SKM-1 treated with dmso at 0.1 percent for 144 hours (cell line): ENCODE data around the gene LRRN2.

Source experiments
- DNase-seq: peaks from one replicate; lab custom pipeline; 2025; ENCODE audit not compliant: unreplicated experiment; lab: John Stamatoyannopoulos, UW

The LRRN2 gene

GRCh38 chr1:204712708-204713430, 27.3 kb upstream of the LRRN2 start:
- DNase-seq = no peak

- no peak for DNase-seq
These were observed 26.6 kb upstream of the LRRN2 start for GRCh38 chr1:204711947-204712701.

GRCh38 chr1:204711103-204711946, 25.8 kb upstream of the LRRN2 start:
- no peak for DNase-seq

- DNase-seq = no peak
These were observed 24.7 kb upstream of the LRRN2 start for GRCh38 chr1:204709960-204710912.

- no peak for DNase-seq
These were observed 23.5 kb upstream of the LRRN2 start for GRCh38 chr1:204709021-204709420.

GRCh38 chr1:204706838-204707509, 21.4 kb upstream of the LRRN2 start:
- DNase-seq = no peak

- DNase-seq = no peak
These were observed 20.6 kb upstream of the LRRN2 start for GRCh38 chr1:204705888-204706837.

- DNase-seq = no peak
These were observed 19.9 kb upstream of the LRRN2 start for GRCh38 chr1:204705493-204705811.

- DNase-seq = no peak
These were observed 19.4 kb upstream of the LRRN2 start for GRCh38 chr1:204704794-204705492.

- DNase-seq = no peak
These were observed 18.5 kb upstream of the LRRN2 start for GRCh38 chr1:204703826-204704612.

GRCh38 chr1:204703268-204703664, 17.7 kb upstream of the LRRN2 start:
- DNase-seq = no peak

- no peak for DNase-seq
These were observed 17.2 kb upstream of the LRRN2 start for GRCh38 chr1:204702552-204703267.

GRCh38 chr1:204701229-204701628, 15.7 kb upstream of the LRRN2 start:
- no peak for DNase-seq

GRCh38 chr1:204697893-204698292, 12.4 kb upstream of the LRRN2 start:
- no peak for DNase-seq

- DNase-seq = no peak
These were observed 11.1 kb upstream of the LRRN2 start for GRCh38 chr1:204696606-204697005.

- no peak for DNase-seq
These were observed 10.2 kb upstream of the LRRN2 start for GRCh38 chr1:204695692-204696091.

- no peak for DNase-seq
These were observed 8.6 kb upstream of the LRRN2 start for GRCh38 chr1:204694145-204694544.
